Measurements from ENCODE around the gene HNF1B. TPM values are rescaled to one million over a fixed set of nuclear protein-coding genes. Genes with fewer than 3 reads are reported as not detected.

HNF1B gene
- total RNA-seq, 2 donors from 2014 or later, result not detected

DNA sequence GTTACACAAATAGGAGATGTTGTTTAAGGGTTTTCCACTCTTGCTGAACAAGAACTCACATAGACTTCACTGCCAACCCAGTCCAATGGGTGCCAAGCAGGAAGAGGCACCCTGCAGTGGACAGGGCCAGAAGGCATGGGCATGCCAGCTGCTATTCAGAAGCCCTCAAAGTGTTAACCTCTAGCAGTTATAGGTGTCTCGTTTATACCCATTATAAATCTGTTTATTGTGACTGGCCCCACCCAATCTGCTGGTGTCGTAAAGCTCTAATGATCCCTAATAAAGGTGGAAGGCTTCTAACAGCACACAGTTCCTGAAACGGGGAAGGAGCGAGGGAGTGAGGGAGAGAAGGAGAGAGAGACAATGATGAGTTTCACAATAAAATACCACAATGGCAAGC, 23.9 kb downstream of the HNF1B start:
- Histone ChIP-seq H3K9me3 (no peaks in the 10 kb centered on the region), H3K36me3 (no peaks in the 10 kb centered on the region), H3K27ac (no peak overlapping the region), H3K27me3 (replicated peaks; ENCODE audit: insufficient read depth) (no peaks in the 10 kb centered on the region), H3K4me3 (no peak overlapping the region), H3K4me1 (ENCODE audit: control insufficient read depth in 1 of 2, low read depth in 2 of 2) (peaks cover 0 to 6% of the 10 kb centered on the region in 2 donors)
- TF ChIP-seq, protein P1, sequence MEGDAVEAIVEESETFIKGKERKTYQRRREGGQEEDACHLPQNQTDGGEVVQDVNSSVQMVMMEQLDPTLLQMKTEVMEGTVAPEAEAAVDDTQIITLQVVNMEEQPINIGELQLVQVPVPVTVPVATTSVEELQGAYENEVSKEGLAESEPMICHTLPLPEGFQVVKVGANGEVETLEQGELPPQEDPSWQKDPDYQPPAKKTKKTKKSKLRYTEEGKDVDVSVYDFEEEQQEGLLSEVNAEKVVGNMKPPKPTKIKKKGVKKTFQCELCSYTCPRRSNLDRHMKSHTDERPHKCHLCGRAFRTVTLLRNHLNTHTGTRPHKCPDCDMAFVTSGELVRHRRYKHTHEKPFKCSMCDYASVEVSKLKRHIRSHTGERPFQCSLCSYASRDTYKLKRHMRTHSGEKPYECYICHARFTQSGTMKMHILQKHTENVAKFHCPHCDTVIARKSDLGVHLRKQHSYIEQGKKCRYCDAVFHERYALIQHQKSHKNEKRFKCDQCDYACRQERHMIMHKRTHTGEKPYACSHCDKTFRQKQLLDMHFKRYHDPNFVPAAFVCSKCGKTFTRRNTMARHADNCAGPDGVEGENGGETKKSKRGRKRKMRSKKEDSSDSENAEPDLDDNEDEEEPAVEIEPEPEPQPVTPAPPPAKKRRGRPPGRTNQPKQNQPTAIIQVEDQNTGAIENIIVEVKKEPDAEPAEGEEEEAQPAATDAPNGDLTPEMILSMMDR (IDR thresholded peaks at IDR 0.05), result no peak
- no peak for ATAC-seq (ENCODE audit: insufficient number of reproducible peaks, low FRiP score, low read depth)
- DNase-seq (ENCODE audit: low spot score), result no peak

DNA sequence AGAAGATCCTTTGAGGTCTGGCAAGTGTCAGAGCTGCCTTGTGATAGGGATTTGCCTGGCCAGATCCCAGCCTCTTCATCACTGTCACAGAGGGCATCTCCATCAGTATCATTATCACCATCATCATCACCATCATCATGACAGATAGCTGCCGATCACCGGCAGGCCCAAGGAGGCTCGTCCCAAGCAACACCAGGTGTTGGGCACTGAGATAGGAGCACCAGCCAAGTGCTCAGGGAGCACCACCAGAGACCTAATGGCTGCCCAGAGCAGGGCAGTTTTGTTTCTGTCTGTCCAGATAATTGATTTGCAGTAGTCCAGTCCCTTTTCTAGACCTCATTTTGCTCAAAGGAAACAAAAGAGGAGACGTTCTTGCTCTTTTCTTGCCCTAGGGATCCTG, 25.0 kb downstream of the HNF1B start:
- DNase-seq (ENCODE audit: low spot score) (no peak), ATAC-seq (ENCODE audit: insufficient number of reproducible peaks, low FRiP score, low read depth) (no peak)
- TF ChIP-seq, protein P1 (IDR thresholded peaks at IDR 0.05), result no peak
- H3K9me3 ChIP-seq, result no peaks in the 10 kb centered on the region
- H3K27ac ChIP-seq, result no peak overlapping the region
- peaks cover 0 to 6% of the 10 kb centered on the region in 2 donors for H3K4me1 ChIP-seq (ENCODE audit: control insufficient read depth in 1 of 2, low read depth in 2 of 2)
- H3K27me3 ChIP-seq (replicated peaks; ENCODE audit: insufficient read depth), result no peaks in the 10 kb centered on the region
- no peaks in the 10 kb centered on the region for H3K36me3 ChIP-seq
- no peak overlapping the region for H3K4me3 ChIP-seq

DNA sequence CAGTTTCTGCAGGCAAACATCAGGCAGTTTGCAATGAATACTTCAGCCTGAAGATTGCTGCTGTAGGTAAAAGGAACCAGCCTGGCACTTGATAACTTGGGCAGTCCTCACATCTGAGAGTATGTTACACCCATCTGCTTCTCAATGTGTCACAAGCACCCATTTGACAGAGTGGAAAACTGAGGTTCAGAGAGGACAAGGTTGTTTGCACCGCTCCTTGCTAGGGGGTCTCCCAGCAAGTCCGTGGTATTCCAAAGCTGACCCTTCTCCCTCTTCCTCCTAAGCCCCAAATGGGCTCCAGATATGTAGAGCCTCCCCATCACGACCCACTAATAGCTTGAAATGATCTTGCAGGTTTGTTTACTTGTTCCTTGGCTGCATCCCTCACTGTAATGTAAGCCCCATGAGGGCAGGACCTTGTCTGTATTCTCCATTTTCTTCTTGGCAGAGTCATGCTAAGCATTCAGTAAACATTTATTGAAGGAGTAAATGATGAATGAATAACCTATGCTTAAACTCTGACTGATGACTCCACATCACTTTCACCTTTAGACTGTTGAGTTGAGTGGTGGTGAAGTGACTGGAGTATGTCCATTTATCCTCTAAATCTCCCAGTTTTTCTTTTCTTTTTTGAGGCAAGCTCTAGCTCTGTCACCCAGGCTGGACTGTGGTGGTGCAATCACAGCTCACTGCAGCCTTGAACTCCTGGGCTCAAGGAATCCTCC, 26.4 kb downstream of the HNF1B start:
- Histone ChIP-seq H3K4me3 (no peak overlapping the region), H3K27ac (no peak overlapping the region), H3K9me3 (no peaks in the 10 kb centered on the region), H3K4me1 (ENCODE audit: control insufficient read depth in 1 of 2, low read depth in 2 of 2) (peaks cover 0 to 6% of the 10 kb centered on the region in 2 donors), H3K36me3 (no peaks in the 10 kb centered on the region), H3K27me3 (replicated peaks; ENCODE audit: insufficient read depth) (no peaks in the 10 kb centered on the region)
- TF ChIP-seq, protein P1 (IDR thresholded peaks at IDR 0.05), result no peak
- no peak for DNase-seq (ENCODE audit: low spot score)
- ATAC-seq (ENCODE audit: insufficient number of reproducible peaks, low FRiP score, low read depth), result no peak

DNA sequence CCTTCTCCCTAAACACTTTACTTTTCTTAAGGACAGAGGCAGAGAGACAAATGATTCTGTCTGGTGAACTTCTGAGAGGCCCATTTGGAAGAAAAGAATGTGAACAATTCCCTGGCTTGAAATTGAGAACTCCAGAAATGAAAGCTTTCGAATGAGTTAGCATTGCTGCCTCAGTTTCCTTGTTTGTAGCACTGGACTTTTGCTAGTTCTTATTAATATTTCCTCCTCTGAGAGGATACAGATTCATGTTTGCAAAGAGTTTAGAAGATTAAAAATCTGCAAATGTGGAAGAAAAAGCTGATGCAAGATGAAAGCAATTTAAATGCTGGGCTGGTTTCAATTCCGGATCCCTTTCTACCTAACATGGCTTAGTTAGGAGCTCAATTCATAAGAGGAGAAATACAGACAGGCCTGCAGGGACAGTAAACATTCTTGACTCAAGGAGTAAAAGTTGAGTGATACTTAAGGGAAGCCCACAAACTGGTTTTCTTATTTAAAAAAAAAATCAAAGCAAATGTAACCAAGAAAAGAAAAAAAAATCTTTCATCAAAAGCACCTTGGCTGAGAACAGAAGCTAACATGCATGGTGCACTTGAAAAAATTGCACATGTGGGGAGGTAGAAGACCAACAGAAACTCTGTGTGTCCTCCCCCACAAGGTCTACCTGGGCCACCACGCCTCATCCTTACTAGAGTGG, 27.1 kb downstream of the HNF1B start:
- ATAC-seq (ENCODE audit: insufficient number of reproducible peaks, low FRiP score, low read depth) (no peak), DNase-seq (ENCODE audit: low spot score) (no peak)
- TF ChIP-seq, protein P1 (IDR thresholded peaks at IDR 0.05), result no peak
- Histone ChIP-seq H3K4me3 (no peak overlapping the region), H3K4me1 (ENCODE audit: control insufficient read depth in 1 of 2, low read depth in 2 of 2) (peaks cover 0 to 6% of the 10 kb centered on the region in 2 donors), H3K27me3 (replicated peaks; ENCODE audit: insufficient read depth) (no peaks in the 10 kb centered on the region), H3K9me3 (no peaks in the 10 kb centered on the region), H3K36me3 (no peaks in the 10 kb centered on the region), H3K27ac (no peak overlapping the region)

DNA sequence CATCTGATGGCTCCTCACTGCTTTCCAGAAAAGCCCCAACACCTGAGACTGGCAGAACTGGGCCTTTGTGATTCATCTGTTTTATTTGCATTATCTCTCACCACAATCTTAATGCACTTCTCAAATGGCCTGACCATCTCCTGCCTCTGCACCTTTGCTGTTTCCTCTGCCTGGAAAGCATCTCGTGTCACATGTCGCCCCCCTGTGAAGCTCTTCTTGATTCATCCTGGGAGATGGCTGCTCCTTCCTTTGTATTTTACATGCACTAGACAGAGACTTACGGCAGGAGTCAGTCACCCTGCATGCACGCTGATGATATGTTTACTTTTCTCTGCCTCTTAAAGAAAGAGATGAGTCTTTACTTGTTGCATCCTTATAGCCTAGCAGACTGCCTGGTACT, 30.0 kb downstream of the HNF1B start:
- Histone ChIP-seq H3K4me3 (no peak overlapping the region), H3K27me3 (replicated peaks; ENCODE audit: insufficient read depth) (no peaks in the 10 kb centered on the region), H3K9me3 (no peaks in the 10 kb centered on the region), H3K27ac (no peak overlapping the region), H3K36me3 (no peaks in the 10 kb centered on the region), H3K4me1 (ENCODE audit: control insufficient read depth in 1 of 2, low read depth in 2 of 2) (peaks cover 0 to 6% of the 10 kb centered on the region in 2 donors)
- ATAC-seq (ENCODE audit: insufficient number of reproducible peaks, low FRiP score, low read depth) (no peak), DNase-seq (ENCODE audit: low spot score) (no peak)
- TF ChIP-seq, protein P1 (IDR thresholded peaks at IDR 0.05), result no peak
